A549 (cell line): ENCODE measurements around the gene PXDN. TPM values are rescaled to one million over a fixed set of nuclear protein-coding genes. Genes with fewer than 3 reads are reported as not detected.

Experiments used
- ATAC-seq, 2 experiments: fragments of 200-7000 bp in 1 of 2; fragments of >200 bp in 1 of 2; cut with Nextera tagmentation in 1 of 2; cut with Tn5 transposase in 1 of 2; 3 replicates each; pipeline versions ENCODE4 v1.8.0 to v1.9.1; 2018 to 2020; ENCODE audit warnings: mild to moderate bottlenecking in 1 of 2, moderate library complexity in 1 of 2
- CTCF ChIA-PET: fragments of 300-600 bp; sonication (Branson Sonifier 250); formaldehyde crosslinking; extraction: SDS; loops from one replicate; lab custom pipeline; 2021; ENCODE audit warnings: antibody characterized with exemption, inconsistent platforms; lab: Yijun Ruan, JAX
- POLR2A ChIA-PET: fragments of 350-600 bp; formaldehyde crosslinking; extraction: SDS; loops from one replicate; lab custom pipeline; 2021; ENCODE audit warnings: antibody characterized with exemption, inconsistent platforms; lab: Yijun Ruan, JAX
- DNase-seq, 2 experiments: peaks; one replicate each; pipeline versions ENCODE4 v3.0.0 to v3.0.0-alpha.2; 2011 to 2016; ENCODE audit warnings: low read depth in 1 of 2, low spot score in 1 of 2
- FAIRE-seq: peaks from 2 replicates; lab custom pipeline; 2011; peaks lifted over from hg19 to GRCh38; lab: Jason Lieb, UNC
- H3K27ac ChIP-seq, 2 experiments: fragments of >200 bp; sonication (Bioruptor Twin); formaldehyde crosslinking; 3 replicates each; pipeline ENCODE4 v1.5.1; 2016 to 2017
- H3K4me1 ChIP-seq: fragments of >200 bp; sonication (Bioruptor Twin); formaldehyde crosslinking; 3 replicates; pipeline ENCODE4 v1.6.1; 2016
- H3K4me2 ChIP-seq: fragments of >200 bp; sonication (Bioruptor Twin); formaldehyde crosslinking; 3 replicates; pipeline ENCODE4 v1.6.1; 2016
- H3K4me3 ChIP-seq: fragments of >200 bp; sonication (Bioruptor Twin); formaldehyde crosslinking; 3 replicates; pipeline ENCODE4 v1.5.1; 2016
- H3K9me3 ChIP-seq: fragments of >200 bp; sonication (Bioruptor Twin); formaldehyde crosslinking; 3 replicates; pipeline ENCODE4 v1.6.1; 2016
- ATOH8 ChIP-seq: fragments of 250-450 bp; sonication (Bioruptor Pico); IDR thresholded peaks from 2 replicates; pipeline ENCODE4 v1.5.0; 2020; ENCODE audit warnings: low read depth, mild to moderate bottlenecking, moderate library complexity
- BHLHE40 ChIP-seq: IDR thresholded peaks from 2 replicates; pipeline ENCODE4 v1.6.1; 2012; ENCODE audit warnings: low read depth, low read length, inconsistent platforms
- CEBPB ChIP-seq, 2 experiments: fragments of >200 bp in 1 of 2; sonication (Bioruptor Twin) in 1 of 2; formaldehyde crosslinking in 1 of 2; IDR thresholded peaks; 2 replicates each; pipeline ENCODE4 v1.6.1; 2012 to 2016
- CHD2 ChIP-seq: fragments of 150-350 bp; IDR thresholded peaks from 2 replicates; pipeline ENCODE4 v1.6.1; 2014; ENCODE audit warnings: low read length; ENCODE audit not compliant: partially characterized antibody
- CTCF ChIP-seq: fragments of >200 bp; sonication (Bioruptor Twin); formaldehyde crosslinking; IDR thresholded peaks from 3 replicates; pipeline ENCODE4 v1.5.1; 2016
- EHF ChIP-seq: fragments of 250-450 bp; sonication (Bioruptor Pico); IDR thresholded peaks from 2 replicates; pipeline ENCODE4 v1.5.0; 2020; ENCODE audit warnings: mild to moderate bottlenecking
- EP300 ChIP-seq, 2 experiments: fragments of >200 bp; sonication (Bioruptor Twin); formaldehyde crosslinking; IDR thresholded peaks; 2 replicates in 1 of 2; 3 replicates in 1 of 2; pipeline ENCODE4 v1.6.1; 2016 to 2017
- FOXS1 ChIP-seq: fragments of 250-450 bp; sonication (Bioruptor Pico); IDR thresholded peaks from 2 replicates; pipeline ENCODE4 v1.5.0; 2020; ENCODE audit warnings: mild to moderate bottlenecking, moderate library complexity
- HDAC2 ChIP-seq: fragments of 200-600 bp; sonication (generic); IDR thresholded peaks from 2 replicates; pipeline ENCODE4 v1.6.1; 2016
- HMGXB4 ChIP-seq: fragments of 250-450 bp; sonication (Bioruptor Pico); IDR thresholded peaks from 2 replicates; pipeline ENCODE4 v1.5.0; 2021; ENCODE audit warnings: mild to moderate bottlenecking, moderate library complexity, borderline replicate concordance
- JUN ChIP-seq, 2 experiments: fragments of >200 bp; sonication (Bioruptor Twin); formaldehyde crosslinking; IDR thresholded peaks; 2 replicates in 1 of 2; 3 replicates in 1 of 2; pipeline ENCODE4 v1.6.1; 2016 to 2017
- JUNB ChIP-seq: fragments of >200 bp; sonication (Bioruptor Twin); formaldehyde crosslinking; IDR thresholded peaks from 2 replicates; pipeline ENCODE4 v1.6.1; 2016
- MAFK ChIP-seq: fragments of 450-650 bp; IDR thresholded peaks from 2 replicates; pipeline ENCODE4 v1.6.1; 2014; ENCODE audit not compliant: partially characterized antibody
- MAX ChIP-seq: IDR thresholded peaks from 2 replicates; pipeline ENCODE4 v1.6.1; 2012
- MYC ChIP-seq: IDR thresholded peaks from 2 replicates; pipeline ENCODE4 v1.6.1; 2012; ENCODE audit warnings: mild to moderate bottlenecking, inconsistent platforms, low read length, improper control_type of control experiment, borderline replicate concordance
- NPAS2 ChIP-seq: fragments of 250-450 bp; sonication (Bioruptor Pico); IDR thresholded peaks from 2 replicates; pipeline ENCODE4 v1.8.0; 2022; ENCODE audit warnings: mild to moderate bottlenecking, moderate library complexity, borderline replicate concordance
- NR3C1 ChIP-seq: fragments of >200 bp; sonication (Bioruptor Twin); formaldehyde crosslinking; IDR thresholded peaks from 3 replicates; pipeline ENCODE4 v1.6.1; 2017
- POLR2A ChIP-seq: IDR thresholded peaks from 2 replicates; pipeline ENCODE4 v1.6.1; 2012; ENCODE audit warnings: mild to moderate bottlenecking, low read length
- POLR2AphosphoS2 ChIP-seq: conservative IDR thresholded peaks from 2 replicates; pipeline ENCODE4 v1.6.1; 2012; ENCODE audit warnings: low read length, improper control_type of control experiment, inconsistent platforms
- RFX5 ChIP-seq: fragments of 450-650 bp; IDR thresholded peaks from 2 replicates; pipeline ENCODE4 v1.7.1; 2014; ENCODE audit warnings: antibody characterized with exemption, mild to moderate bottlenecking, moderate library complexity
- RNF2 ChIP-seq: fragments of 200-600 bp; sonication (generic); IDR thresholded peaks from 2 replicates; pipeline ENCODE4 v1.6.1; 2016; ENCODE audit warnings: low read depth, mild to moderate bottlenecking, antibody characterized with exemption, moderate library complexity, borderline replicate concordance
- SREBF2 ChIP-seq: fragments of 450-650 bp; IDR thresholded peaks from 2 replicates; pipeline ENCODE4 v1.6.1; 2014; ENCODE audit warnings: mild to moderate bottlenecking, moderate library complexity
- TFCP2L1 ChIP-seq: fragments of 250-450 bp; sonication (Bioruptor Pico); IDR thresholded peaks from 2 replicates; pipeline ENCODE4 v1.5.0; 2021; ENCODE audit warnings: mild to moderate bottlenecking
- USF2 ChIP-seq: fragments of 450-650 bp; IDR thresholded peaks from 2 replicates; pipeline ENCODE4 v1.6.1; 2014; ENCODE audit warnings: antibody characterized with exemption
- ZNF302 ChIP-seq: fragments of 250-450 bp; sonication (Bioruptor Pico); IDR thresholded peaks from 2 replicates; pipeline ENCODE4 v1.9.0; 2021; ENCODE audit warnings: inconsistent platforms, mild to moderate bottlenecking, moderate library complexity
- ZSCAN20 ChIP-seq: fragments of 250-450 bp; sonication (Bioruptor Pico); IDR thresholded peaks from 2 replicates; pipeline ENCODE4 v1.8.0; 2022; ENCODE audit warnings: mild to moderate bottlenecking, moderate library complexity
- WGBS: methylation state at CpG from one replicate; pipeline ENCODE4 v1.1.6; 2017; ENCODE audit errors: missing lambda C conversion rate; 5-methylcytosine and 5-hydroxymethylcytosine counted together
- polyA plus RNA-seq, 4 experiments: library from polyadenylated mRNA; depleted of rRNA in 3 of 4; stranded (reverse); fragments of >200 nt; fragmentation: RNase III in 1 of 4; extraction: RNeasy Plus Mini Kit Qiagen cat#74134 plus additional on column Dnase treatment in 1 of 4; gene quantifications; 2 replicates in 3 of 4; 3 replicates in 1 of 4; pipeline ENCODE4 v1.2.3, GENCODE V29; 2011 to 2017

The PXDN gene
- polyA plus RNA-seq, 2 of the 4 experiments (the other 2 are of a cell fraction) = 3.7 to 7.3 TPM

GRCh38 chr2:1777781-1778180 lies 33.5 kb upstream of the PXDN start:
- Histone ChIP-seq H3K9me3 (no peaks in the 10 kb centered on the region), H3K4me3 (no peak overlapping the region), H3K27ac (no peak overlapping the region), H3K4me2 (no peak overlapping the region), H3K4me1 (no peaks in the 10 kb centered on the region)
- no peak for ATAC-seq
- POLR2A ChIA-PET = no interaction called here
- CTCF ChIA-PET = interaction anchor here (0.9 to 1.9 kb wide), 4 partner anchors 8 to 227 kb away, joined by 3 to 7 read pairs (median 4); no protein-coding TSS in a partner anchor
- FAIRE-seq = no peak
- no peak for DNase-seq
- TF ChIP-seq EHF = no peak
- TF ChIP-seq TFCP2L1 (CRISPR knock-in tag) = no peak
- TF ChIP-seq ZSCAN20 (CRISPR knock-in tag) = no peak
- TF ChIP-seq BHLHE40 = no peak
- TF ChIP-seq MAFK = no peak
- TF ChIP-seq JUNB = no peak
- no peak for TF ChIP-seq JUN (IDR thresholded peaks at IDR 0.05)
- 32% methylated on average over 5 of the region's 5 CpGs for WGBS

- H3K4me3 ChIP-seq = no peak overlapping the region
- no peak for TF ChIP-seq FOXS1 (CRISPR knock-in tag)
- TF ChIP-seq HMGXB4 = no peak
- TF ChIP-seq EP300 (IDR thresholded peaks at IDR 0.05) = no peak
- no peak for TF ChIP-seq MYC
- no peak for TF ChIP-seq NR3C1
- no peak for TF ChIP-seq ZNF302 (CRISPR knock-in tag)
- no peak for TF ChIP-seq RNF2
- TF ChIP-seq USF2 = no peak
- POLR2A ChIA-PET = no interaction called here
- no peak for FAIRE-seq
- CTCF ChIA-PET = interaction anchor here (0.9 to 1.1 kb wide), 3 partner anchors 14 to 226 kb away, joined by 3 to 4 read pairs (median 3); no protein-coding TSS in a partner anchor
- WGBS = 9% methylated on average over 2 of the region's 2 CpGs
- no peaks in the 10 kb centered on the region for H3K4me1 ChIP-seq
- no peak for DNase-seq
- H3K27ac ChIP-seq = no peak overlapping the region
- no peak for ATAC-seq
- no peak overlapping the region for H3K4me2 ChIP-seq
- H3K9me3 ChIP-seq = no peaks in the 10 kb centered on the region
Measured at GRCh38 chr2:1777156-1777555, 32.8 kb upstream of the PXDN start.

GRCh38 chr2:1775511-1776035 lies 31.3 kb upstream of the PXDN start:
- ChIA-PET POLR2A (no interaction called here), CTCF (no interaction called here)
- H3K4me3 ChIP-seq = no peak overlapping the region
- no peak overlapping the region for H3K27ac ChIP-seq
- no peak overlapping the region for H3K4me2 ChIP-seq
- ATAC-seq = no peak
- FAIRE-seq = no peak
- TF ChIP-seq NR3C1 (no peak), SREBF2 (no peak), RFX5 (no peak), CHD2 (no peak), HDAC2 (no peak), MAX (no peak), CTCF (no peak), MAFK (no peak), TFCP2L1 (CRISPR knock-in tag) (no peak), HMGXB4 (no peak), ATOH8 (CRISPR knock-in tag) (no peak), POLR2A (no peak), JUNB (no peak), CEBPB (IDR thresholded peaks at IDR 0.05) (no peak), NPAS2 (CRISPR knock-in tag) (no peak), POLR2AphosphoS2 (no peak), FOXS1 (CRISPR knock-in tag) (no peak)
- no peaks in the 10 kb centered on the region for H3K4me1 ChIP-seq
- 21% methylated on average over 7 of the region's 7 CpGs for WGBS
- no peaks in the 10 kb centered on the region for H3K9me3 ChIP-seq
- no peak for DNase-seq
